Stimulated activated CD8-positive, alpha-beta memory T cell treated with anti-CD3 and anti-CD28 coated beads, Interleukin-15, amount 100 ng/mL, for 48 hours (primary cell): ENCODE results near the gene ROBO1.

ENCODE experiments used
- DNase-seq, 2 donors: peaks; one replicate each; pipeline ENCODE4 v3.0.0-alpha.2; 2020; ENCODE audit warnings: low read depth in 2 of 2

The ROBO1 gene

GRCh38 chr3:78878789-78879188 is 889.0 kb downstream of the ROBO1 start:
- no peak for DNase-seq

GRCh38 chr3:78878011-78878410 is 889.8 kb downstream of the ROBO1 start:
- no peak for DNase-seq

GRCh38 chr3:78875851-78876250 is 891.9 kb downstream of the ROBO1 start:
- no peak for DNase-seq

- no peak for DNase-seq
Observed at GRCh38 chr3:78875436-78875835, 892.4 kb downstream of the ROBO1 start.

GRCh38 chr3:78873641-78874040 is 894.2 kb downstream of the ROBO1 start:
- no peak for DNase-seq

- DNase-seq: no peak
Observed at GRCh38 chr3:78872195-78872594, 895.6 kb downstream of the ROBO1 start.

GRCh38 chr3:78871048-78871447 is 896.8 kb downstream of the ROBO1 start:
- DNase-seq: no peak

GRCh38 chr3:78870484-78870883 is 897.3 kb downstream of the ROBO1 start:
- no peak for DNase-seq

GRCh38 chr3:78868570-78868969 is 899.2 kb downstream of the ROBO1 start:
- DNase-seq: no peak

- no peak for DNase-seq
Observed at GRCh38 chr3:78867409-78868372, 900.1 kb downstream of the ROBO1 start.

GRCh38 chr3:78863306-78864203 is 904.2 kb downstream of the ROBO1 start:
- no peak for DNase-seq

- no peak for DNase-seq
Observed at GRCh38 chr3:78861156-78861555, 906.6 kb downstream of the ROBO1 start.

GRCh38 chr3:78860567-78860966 is 907.2 kb downstream of the ROBO1 start:
- no peak for DNase-seq

- no peak for DNase-seq
Observed at GRCh38 chr3:78858910-78859309, 908.9 kb downstream of the ROBO1 start.

GRCh38 chr3:78858174-78858573 is 909.6 kb downstream of the ROBO1 start:
- DNase-seq: no peak

GRCh38 chr3:78857494-78858111 is 910.2 kb downstream of the ROBO1 start:
- no peak for DNase-seq

GRCh38 chr3:78856164-78856563 is 911.6 kb downstream of the ROBO1 start:
- DNase-seq: no peak

- DNase-seq: no peak
Observed at GRCh38 chr3:78855190-78855589, 912.6 kb downstream of the ROBO1 start.

GRCh38 chr3:78848392-78849288 is 919.2 kb downstream of the ROBO1 start:
- no peak for DNase-seq

- no peak for DNase-seq
Observed at GRCh38 chr3:78847603-78848002, 920.2 kb downstream of the ROBO1 start.

- no peak for DNase-seq
Observed at GRCh38 chr3:78847203-78847602, 920.6 kb downstream of the ROBO1 start.
